Measurements from ENCODE around the gene RPS19BP1. TPM values are rescaled to one million over a fixed set of nuclear protein-coding genes. Genes with fewer than 3 reads are reported as not detected.
A peak's percentile ranks its signal among the peaks of the same experiment; 100 is the strongest.

The RPS19BP1 gene
- polyA plus RNA-seq, 1 of the 3 experiments (the other 2 are of a cell fraction) = 97.2 TPM

DNA sequence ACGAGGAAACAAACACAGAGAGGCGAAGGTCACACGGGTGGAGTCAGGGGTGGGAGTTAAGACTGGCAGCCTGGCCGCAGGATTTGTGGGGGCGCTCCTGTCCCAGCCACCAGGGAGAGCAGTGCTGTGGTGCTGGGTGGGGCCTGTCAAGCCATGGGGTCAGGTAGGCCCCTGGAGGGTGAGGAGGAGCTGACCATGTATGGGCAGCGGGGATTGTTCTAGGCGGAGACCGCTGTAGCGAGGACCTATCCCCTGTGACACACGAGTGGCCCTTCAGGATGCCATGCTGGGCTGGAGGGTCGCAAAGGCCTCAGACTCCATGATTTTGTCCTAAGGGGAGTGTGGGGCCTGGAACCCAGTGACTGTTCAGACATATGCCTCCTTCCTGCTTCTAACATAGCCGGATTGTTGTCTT lies 1.6 kb upstream of the RPS19BP1 start (continued):
- no peak for TF ChIP-seq GABPA (IDR thresholded peaks at IDR 0.05; ENCODE audit: low read depth)
- TF ChIP-seq, protein P1, sequence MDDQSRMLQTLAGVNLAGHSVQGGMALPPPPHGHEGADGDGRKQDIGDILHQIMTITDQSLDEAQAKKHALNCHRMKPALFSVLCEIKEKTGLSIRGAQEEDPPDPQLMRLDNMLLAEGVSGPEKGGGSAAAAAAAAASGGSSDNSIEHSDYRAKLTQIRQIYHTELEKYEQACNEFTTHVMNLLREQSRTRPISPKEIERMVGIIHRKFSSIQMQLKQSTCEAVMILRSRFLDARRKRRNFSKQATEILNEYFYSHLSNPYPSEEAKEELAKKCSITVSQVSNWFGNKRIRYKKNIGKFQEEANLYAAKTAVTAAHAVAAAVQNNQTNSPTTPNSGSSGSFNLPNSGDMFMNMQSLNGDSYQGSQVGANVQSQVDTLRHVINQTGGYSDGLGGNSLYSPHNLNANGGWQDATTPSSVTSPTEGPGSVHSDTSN (IDR thresholded peaks at IDR 0.05) = no peak
- TF ChIP-seq FOSL2 (IDR thresholded peaks at IDR 0.05; ENCODE audit: borderline replicate concordance, low read depth) = no peak
- TF ChIP-seq NFIC (IDR thresholded peaks at IDR 0.05; ENCODE audit: borderline replicate concordance) = no peak
- TF ChIP-seq POLR2AphosphoS5 (IDR thresholded peaks at IDR 0.05; ENCODE audit: low read depth, low read length) = no peak
- TF ChIP-seq SIN3A (IDR thresholded peaks at IDR 0.05; ENCODE audit: borderline replicate concordance, low read depth, low read length) = no peak
- no peak for TF ChIP-seq SMC3 (IDR thresholded peaks at IDR 0.05; ENCODE audit: low read depth, low read length)
- no peak for TF ChIP-seq YY1 (IDR thresholded peaks at IDR 0.05; ENCODE audit: low read depth)
- TF ChIP-seq TEAD4 (IDR thresholded peaks at IDR 0.05; ENCODE audit: borderline replicate concordance, insufficient read depth) = no peak
- TF ChIP-seq ELF1 (IDR thresholded peaks at IDR 0.05) = no peak
- TF ChIP-seq GATA2 (CRISPR knock-in tag; IDR thresholded peaks at IDR 0.05) = no peak
- TF ChIP-seq, protein P2, sequence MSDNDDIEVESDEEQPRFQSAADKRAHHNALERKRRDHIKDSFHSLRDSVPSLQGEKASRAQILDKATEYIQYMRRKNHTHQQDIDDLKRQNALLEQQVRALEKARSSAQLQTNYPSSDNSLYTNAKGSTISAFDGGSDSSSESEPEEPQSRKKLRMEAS (IDR thresholded peaks at IDR 0.05; ENCODE audit: low read depth) = no peak
- no peak for TF ChIP-seq RXRA (IDR thresholded peaks at IDR 0.05; ENCODE audit: borderline replicate concordance, low read depth)

DNA sequence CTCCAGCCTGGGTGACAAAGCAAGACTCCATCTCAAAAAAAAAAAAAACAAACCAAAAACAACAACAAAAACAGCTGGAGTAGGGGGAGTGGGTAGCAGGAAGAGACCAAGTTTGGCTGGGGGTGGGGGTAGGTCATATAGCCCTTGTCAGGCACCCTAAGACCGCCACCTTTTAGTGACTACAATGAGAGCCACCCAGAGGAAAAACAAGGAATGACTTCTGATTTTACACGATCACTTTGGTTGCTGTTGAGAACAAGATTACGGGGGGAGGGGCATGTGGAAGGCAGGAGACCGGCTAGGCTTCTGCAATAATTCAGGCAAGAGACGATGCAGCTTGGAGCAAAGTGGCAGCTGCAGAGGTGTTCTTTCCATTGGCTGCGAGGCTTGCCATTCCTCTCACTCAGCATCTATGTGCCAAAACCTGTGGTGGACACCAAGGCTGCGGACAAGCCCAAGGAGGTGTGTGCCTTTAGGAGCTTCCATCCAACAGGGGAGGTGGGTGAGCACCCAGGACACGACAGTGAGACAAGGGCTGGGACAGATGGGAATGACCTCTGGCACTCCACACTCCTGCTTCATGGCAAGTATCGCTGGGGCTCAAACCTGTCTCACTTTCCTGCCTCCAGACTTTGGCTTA lies 1.7 kb downstream of the RPS19BP1 start:
- H3F3A ChIP-seq (replicated peaks; ENCODE audit: insufficient read depth) = no peaks in the 10 kb centered on the region
- WGBS (ENCODE audit: low lambda C conversion rate) = 35% methylated on average over 6 of the region's 9 CpGs

More for the DNA sequence above, 1.7 kb downstream of the RPS19BP1 start:
- H3K9me2 ChIP-seq = no peaks in the 10 kb centered on the region
- no peak overlapping the region; a peak in 1 of 4 replicates for H3K27ac ChIP-seq (ENCODE audit: low read depth in 2 of 2, low read length in 1 of 2)
- peak overlapping the region; percentile 81 for H3K4me2 ChIP-seq
- CTCF ChIA-PET = interaction anchor here (0.9 to 4.7 kb wide), 4 partner anchors 16 to 131 kb away, joined by 3 to 36 read pairs (median 10); partner anchors contain the start of gene TAB1
- H3K9me3 ChIP-seq = no peaks in the 10 kb centered on the region
- H3K9ac ChIP-seq = no peak overlapping the region
- no peak overlapping the region for H2AFZ ChIP-seq (ENCODE audit: low read depth)
- H4K20me1 ChIP-seq (ENCODE audit: insufficient read depth) = peaks cover 17% of the 10 kb centered on the region
- H3K4me3 ChIP-seq (ENCODE audit: low read depth in 2 of 2, low read length in 1 of 2) = no peak overlapping the region
- peak; percentile 45 for DNase-seq
- H3K79me2 ChIP-seq (ENCODE audit: insufficient read depth) = peaks cover 21% of the 10 kb centered on the region
- POLR2A ChIA-PET = no interaction called here
- H3K36me3 ChIP-seq (replicated peaks in 1 of 2; ENCODE audit: control insufficient read depth in 1 of 2, insufficient read depth in 2 of 2, low read length in 1 of 2) = peaks cover 0 to 5% of the 10 kb centered on the region in 2 experiments
- H3K27me3 ChIP-seq (ENCODE audit: insufficient read depth) = no peaks in the 10 kb centered on the region
- peaks cover 4 to 24% of the 10 kb centered on the region in 2 experiments; a peak in 2 of 4 replicates for H3K4me1 ChIP-seq (ENCODE audit: control insufficient read depth in 1 of 2, insufficient read depth in 2 of 2, low read depth in 1 of 2, low read length in 1 of 2)
- TF ChIP-seq CHD2 (IDR thresholded peaks at IDR 0.05; ENCODE audit: low read length, partially characterized antibody) = no peak
- TF ChIP-seq, protein P3, sequence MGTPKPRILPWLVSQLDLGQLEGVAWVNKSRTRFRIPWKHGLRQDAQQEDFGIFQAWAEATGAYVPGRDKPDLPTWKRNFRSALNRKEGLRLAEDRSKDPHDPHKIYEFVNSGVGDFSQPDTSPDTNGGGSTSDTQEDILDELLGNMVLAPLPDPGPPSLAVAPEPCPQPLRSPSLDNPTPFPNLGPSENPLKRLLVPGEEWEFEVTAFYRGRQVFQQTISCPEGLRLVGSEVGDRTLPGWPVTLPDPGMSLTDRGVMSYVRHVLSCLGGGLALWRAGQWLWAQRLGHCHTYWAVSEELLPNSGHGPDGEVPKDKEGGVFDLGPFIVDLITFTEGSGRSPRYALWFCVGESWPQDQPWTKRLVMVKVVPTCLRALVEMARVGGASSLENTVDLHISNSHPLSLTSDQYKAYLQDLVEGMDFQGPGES (IDR thresholded peaks at IDR 0.05; ENCODE audit: low read depth, low read length) = no peak
- TF ChIP-seq, protein P4, sequence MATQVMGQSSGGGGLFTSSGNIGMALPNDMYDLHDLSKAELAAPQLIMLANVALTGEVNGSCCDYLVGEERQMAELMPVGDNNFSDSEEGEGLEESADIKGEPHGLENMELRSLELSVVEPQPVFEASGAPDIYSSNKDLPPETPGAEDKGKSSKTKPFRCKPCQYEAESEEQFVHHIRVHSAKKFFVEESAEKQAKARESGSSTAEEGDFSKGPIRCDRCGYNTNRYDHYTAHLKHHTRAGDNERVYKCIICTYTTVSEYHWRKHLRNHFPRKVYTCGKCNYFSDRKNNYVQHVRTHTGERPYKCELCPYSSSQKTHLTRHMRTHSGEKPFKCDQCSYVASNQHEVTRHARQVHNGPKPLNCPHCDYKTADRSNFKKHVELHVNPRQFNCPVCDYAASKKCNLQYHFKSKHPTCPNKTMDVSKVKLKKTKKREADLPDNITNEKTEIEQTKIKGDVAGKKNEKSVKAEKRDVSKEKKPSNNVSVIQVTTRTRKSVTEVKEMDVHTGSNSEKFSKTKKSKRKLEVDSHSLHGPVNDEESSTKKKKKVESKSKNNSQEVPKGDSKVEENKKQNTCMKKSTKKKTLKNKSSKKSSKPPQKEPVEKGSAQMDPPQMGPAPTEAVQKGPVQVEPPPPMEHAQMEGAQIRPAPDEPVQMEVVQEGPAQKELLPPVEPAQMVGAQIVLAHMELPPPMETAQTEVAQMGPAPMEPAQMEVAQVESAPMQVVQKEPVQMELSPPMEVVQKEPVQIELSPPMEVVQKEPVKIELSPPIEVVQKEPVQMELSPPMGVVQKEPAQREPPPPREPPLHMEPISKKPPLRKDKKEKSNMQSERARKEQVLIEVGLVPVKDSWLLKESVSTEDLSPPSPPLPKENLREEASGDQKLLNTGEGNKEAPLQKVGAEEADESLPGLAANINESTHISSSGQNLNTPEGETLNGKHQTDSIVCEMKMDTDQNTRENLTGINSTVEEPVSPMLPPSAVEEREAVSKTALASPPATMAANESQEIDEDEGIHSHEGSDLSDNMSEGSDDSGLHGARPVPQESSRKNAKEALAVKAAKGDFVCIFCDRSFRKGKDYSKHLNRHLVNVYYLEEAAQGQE (IDR thresholded peaks at IDR 0.05; ENCODE audit: low read depth, low read length) = no peak
- no peak for TF ChIP-seq SIN3A (IDR thresholded peaks at IDR 0.05; ENCODE audit: borderline replicate concordance, low read depth, low read length)
- no peak for TF ChIP-seq SMC3 (IDR thresholded peaks at IDR 0.05; ENCODE audit: low read depth, low read length)
- no peak for TF ChIP-seq RAD21 (IDR thresholded peaks at IDR 0.05; ENCODE audit: low read length)
- no peak for TF ChIP-seq JUND (IDR thresholded peaks at IDR 0.05)
- no peak for TF ChIP-seq YY1 (IDR thresholded peaks at IDR 0.05; ENCODE audit: low read depth)
- TF ChIP-seq, protein P5, sequence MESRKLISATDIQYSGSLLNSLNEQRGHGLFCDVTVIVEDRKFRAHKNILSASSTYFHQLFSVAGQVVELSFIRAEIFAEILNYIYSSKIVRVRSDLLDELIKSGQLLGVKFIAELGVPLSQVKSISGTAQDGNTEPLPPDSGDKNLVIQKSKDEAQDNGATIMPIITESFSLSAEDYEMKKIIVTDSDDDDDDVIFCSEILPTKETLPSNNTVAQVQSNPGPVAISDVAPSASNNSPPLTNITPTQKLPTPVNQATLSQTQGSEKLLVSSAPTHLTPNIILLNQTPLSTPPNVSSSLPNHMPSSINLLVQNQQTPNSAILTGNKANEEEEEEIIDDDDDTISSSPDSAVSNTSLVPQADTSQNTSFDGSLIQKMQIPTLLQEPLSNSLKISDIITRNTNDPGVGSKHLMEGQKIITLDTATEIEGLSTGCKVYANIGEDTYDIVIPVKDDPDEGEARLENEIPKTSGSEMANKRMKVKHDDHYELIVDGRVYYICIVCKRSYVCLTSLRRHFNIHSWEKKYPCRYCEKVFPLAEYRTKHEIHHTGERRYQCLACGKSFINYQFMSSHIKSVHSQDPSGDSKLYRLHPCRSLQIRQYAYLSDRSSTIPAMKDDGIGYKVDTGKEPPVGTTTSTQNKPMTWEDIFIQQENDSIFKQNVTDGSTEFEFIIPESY (IDR thresholded peaks at IDR 0.05; ENCODE audit: borderline replicate concordance, low read depth) = no peak

Measured in SK-N-SH (cell line).